HepG2 (cell line): ENCODE measurements around the gene ZCCHC24. TPM values are rescaled to one million over a fixed set of nuclear protein-coding genes. Genes with fewer than 3 reads are reported as not detected.

Source experiments
- AKAP8 ChIP-seq: sonication (generic); formaldehyde crosslinking; IDR thresholded peaks from 2 replicates; pipeline ENCODE4 v1.5.1; 2020; ENCODE audit warnings: mild to moderate bottlenecking, missing genetic modification reagents
- ARID2 ChIP-seq: sonication (generic); formaldehyde crosslinking; IDR thresholded peaks from 2 replicates; pipeline ENCODE4 v1.8.1; 2022; ENCODE audit warnings: mild to moderate bottlenecking, missing genetic modification reagents, borderline replicate concordance
- CBX2 ChIP-seq, 2 experiments: fragments of 200-600 bp in 1 of 2; sonication (generic); formaldehyde crosslinking in 1 of 2; IDR thresholded peaks; 2 replicates each; pipeline versions ENCODE4 v1.7.0 to v1.8.1; 2018 to 2022; ENCODE audit warnings: low read depth in 2 of 2, low read length in 1 of 2, mild to moderate bottlenecking in 1 of 2, missing genetic modification reagents in 1 of 2
- DNMT3B ChIP-seq: conservative IDR thresholded peaks from 2 replicates; pipeline ENCODE4 v1.6.1; 2016; ENCODE audit warnings: missing biosample characterization, control low read depth
- DPF2 ChIP-seq: sonication (generic); formaldehyde crosslinking; IDR thresholded peaks from 2 replicates; pipeline ENCODE4 v1.4.0; 2020; ENCODE audit warnings: mild to moderate bottlenecking, low read depth, missing genetic modification reagents, borderline replicate concordance
- FOXO1 ChIP-seq: sonication (generic); formaldehyde crosslinking; IDR thresholded peaks from 2 replicates; pipeline ENCODE4 v1.4.0; 2020; ENCODE audit warnings: missing genetic modification reagents
- GFI1 ChIP-seq: sonication (generic); formaldehyde crosslinking; IDR thresholded peaks from 2 replicates; pipeline ENCODE4 v1.5.0; 2020; ENCODE audit warnings: missing genetic modification reagents, mild to moderate bottlenecking, borderline replicate concordance
- HMGA1 ChIP-seq: sonication (generic); formaldehyde crosslinking; conservative IDR thresholded peaks from 2 replicates; pipeline ENCODE4 v1.4.0; 2020; ENCODE audit warnings: missing genetic modification reagents
- IKZF1 ChIP-seq: fragments of 450-650 bp; IDR thresholded peaks from 2 replicates; pipeline ENCODE4 v1.7.1; 2016
- IRF2 ChIP-seq: IDR thresholded peaks from 2 replicates; pipeline ENCODE4 v1.6.1; 2018; ENCODE audit warnings: missing genetic modification reagents, missing compliant biosample characterization
- MIXL1 ChIP-seq: IDR thresholded peaks from 2 replicates; pipeline ENCODE4 v1.6.1; 2016
- MYC ChIP-seq: sonication (generic); formaldehyde crosslinking; IDR thresholded peaks from 2 replicates; pipeline ENCODE4 v1.9.0; 2021; ENCODE audit warnings: missing genetic modification reagents, borderline replicate concordance
- NR2F1 ChIP-seq, 2 experiments: fragments of 450-650 bp in 1 of 2; formaldehyde crosslinking in 1 of 2; IDR thresholded peaks; 2 replicates each; pipeline versions ENCODE4 v1.5.0 to v1.6.1; 2016 to 2020; ENCODE audit warnings: mild to moderate bottlenecking in 1 of 2, missing compliant biosample characterization in 1 of 2, missing genetic modification reagents in 1 of 2, moderate library complexity in 1 of 2
- RAD21 ChIP-seq: fragments of 450-650 bp; formaldehyde crosslinking; IDR thresholded peaks from 2 replicates; pipeline ENCODE4 v1.5.0; 2020; ENCODE audit warnings: mild to moderate bottlenecking
- RBFOX2 ChIP-seq: fragments of 200-400 bp; formaldehyde crosslinking; IDR thresholded peaks from 2 replicates; pipeline ENCODE4 v1.6.1; 2017; ENCODE audit warnings: low read depth, mild to moderate bottlenecking, low read length
- SP5 ChIP-seq: IDR thresholded peaks from 2 replicates; pipeline ENCODE4 v1.6.1; 2016; ENCODE audit warnings: low read depth, borderline replicate concordance
- TBX2 ChIP-seq: sonication (generic); formaldehyde crosslinking; IDR thresholded peaks from 2 replicates; pipeline ENCODE4 v1.5.0; 2020; ENCODE audit warnings: missing genetic modification reagents, mild to moderate bottlenecking, borderline replicate concordance
- THAP11 ChIP-seq: IDR thresholded peaks from 2 replicates; pipeline ENCODE4 v1.6.1; 2016; ENCODE audit warnings: missing biosample characterization, missing genetic modification reagents
- YEATS4 ChIP-seq: sonication (generic); formaldehyde crosslinking; IDR thresholded peaks from 2 replicates; pipeline ENCODE4 v1.4.0; 2020; ENCODE audit warnings: missing genetic modification reagents, borderline replicate concordance
- ZBTB8A ChIP-seq: sonication (generic); formaldehyde crosslinking; IDR thresholded peaks from 2 replicates; pipeline ENCODE4 v1.4.0; 2020; ENCODE audit warnings: mild to moderate bottlenecking, low read depth, missing genetic modification reagents, borderline replicate concordance
- ZNF256 ChIP-seq: sonication (generic); formaldehyde crosslinking; conservative IDR thresholded peaks from 2 replicates; pipeline ENCODE4 v1.4.0; 2020; ENCODE audit warnings: missing genetic modification reagents
- ZNF274 ChIP-seq: sonication (generic); formaldehyde crosslinking; IDR thresholded peaks from 2 replicates; pipeline ENCODE4 v1.5.1; 2020; ENCODE audit warnings: mild to moderate bottlenecking, missing genetic modification reagents
- ZNF44 ChIP-seq: sonication (generic); formaldehyde crosslinking; IDR thresholded peaks from 2 replicates; pipeline ENCODE4 v1.5.1; 2020; ENCODE audit warnings: mild to moderate bottlenecking, missing genetic modification reagents
- ZNF563 ChIP-seq: sonication (generic); formaldehyde crosslinking; IDR thresholded peaks from 2 replicates; pipeline ENCODE4 v1.8.0; 2022; ENCODE audit warnings: mild to moderate bottlenecking, moderate library complexity, missing genetic modification reagents
- ZNF605 ChIP-seq: sonication (generic); formaldehyde crosslinking; IDR thresholded peaks from 2 replicates; pipeline ENCODE4 v1.8.0; 2022; ENCODE audit warnings: mild to moderate bottlenecking, missing genetic modification reagents
- ZNF780A ChIP-seq: sonication (generic); formaldehyde crosslinking; IDR thresholded peaks from 2 replicates; pipeline ENCODE4 v1.8.0; 2022; ENCODE audit warnings: mild to moderate bottlenecking, missing genetic modification reagents, moderate library complexity
- ZNF879 ChIP-seq: sonication (generic); formaldehyde crosslinking; IDR thresholded peaks from 2 replicates; pipeline ENCODE4 v1.8.1; 2023; ENCODE audit warnings: missing genetic modification reagents
- polyA plus RNA-seq, 8 experiments: library from polyadenylated mRNA; depleted of rRNA in 3 of 8; stranded (reverse) in 7 of 8; unstranded in 1 of 8; fragments of >200 nt; fragmentation: Illumina TruSeq in 4 of 8; extraction: Trizol in 4 of 8; gene quantifications; 2 replicates each; pipeline versions ENCODE4 v1.2.1 to v1.2.3, GENCODE V29; 2011 to 2016; ENCODE audit warnings: low read depth in 4 of 8, missing spikeins in 1 of 8, mixed read lengths in 1 of 8; ENCODE audit not compliant: insufficient read depth in 1 of 8
- total RNA-seq, 5 experiments: library from RNA; depleted of rRNA; stranded (reverse); fragments of >200 nt; fragmentation: Illumina TruSeq; extraction: Trizol; gene quantifications; 2 replicates each; pipeline ENCODE4 v1.2.3, GENCODE V29; 2016; ENCODE audit warnings: low read depth in 1 of 5
- TF ChIP-seq, protein P1 (sequence below): sonication (generic); formaldehyde crosslinking; IDR thresholded peaks from 2 replicates; pipeline ENCODE4 v1.4.0; 2020; ENCODE audit warnings: missing genetic modification reagents

ZCCHC24 gene
- total and polyA plus RNA-seq, 2 of the 13 experiments (the other 11 are each of a cell fraction or from before 2014, with no cell fraction given), result 3.1 to 7.9 TPM

DNA sequence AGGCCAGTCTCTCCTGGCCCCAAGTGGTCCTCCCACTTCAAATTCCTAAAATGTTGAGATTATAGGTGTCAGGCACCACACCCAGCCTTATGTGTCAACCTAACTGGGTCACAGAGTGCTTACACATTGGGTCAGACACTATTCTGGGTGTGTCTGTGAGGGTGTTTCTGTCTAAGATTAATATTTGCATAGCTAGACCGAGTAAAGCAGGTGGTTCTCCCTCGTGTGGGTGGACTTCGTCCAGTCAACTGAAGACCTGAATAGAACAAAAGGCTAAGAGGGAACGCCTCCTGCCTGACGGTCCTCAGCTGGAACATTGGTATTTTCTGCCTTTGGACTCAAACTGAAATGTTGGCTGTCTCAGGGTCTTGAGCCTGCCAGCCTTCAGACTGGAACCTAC lies 86.6 kb downstream of the ZCCHC24 start (continued):
- TF ChIP-seq, protein P1, sequence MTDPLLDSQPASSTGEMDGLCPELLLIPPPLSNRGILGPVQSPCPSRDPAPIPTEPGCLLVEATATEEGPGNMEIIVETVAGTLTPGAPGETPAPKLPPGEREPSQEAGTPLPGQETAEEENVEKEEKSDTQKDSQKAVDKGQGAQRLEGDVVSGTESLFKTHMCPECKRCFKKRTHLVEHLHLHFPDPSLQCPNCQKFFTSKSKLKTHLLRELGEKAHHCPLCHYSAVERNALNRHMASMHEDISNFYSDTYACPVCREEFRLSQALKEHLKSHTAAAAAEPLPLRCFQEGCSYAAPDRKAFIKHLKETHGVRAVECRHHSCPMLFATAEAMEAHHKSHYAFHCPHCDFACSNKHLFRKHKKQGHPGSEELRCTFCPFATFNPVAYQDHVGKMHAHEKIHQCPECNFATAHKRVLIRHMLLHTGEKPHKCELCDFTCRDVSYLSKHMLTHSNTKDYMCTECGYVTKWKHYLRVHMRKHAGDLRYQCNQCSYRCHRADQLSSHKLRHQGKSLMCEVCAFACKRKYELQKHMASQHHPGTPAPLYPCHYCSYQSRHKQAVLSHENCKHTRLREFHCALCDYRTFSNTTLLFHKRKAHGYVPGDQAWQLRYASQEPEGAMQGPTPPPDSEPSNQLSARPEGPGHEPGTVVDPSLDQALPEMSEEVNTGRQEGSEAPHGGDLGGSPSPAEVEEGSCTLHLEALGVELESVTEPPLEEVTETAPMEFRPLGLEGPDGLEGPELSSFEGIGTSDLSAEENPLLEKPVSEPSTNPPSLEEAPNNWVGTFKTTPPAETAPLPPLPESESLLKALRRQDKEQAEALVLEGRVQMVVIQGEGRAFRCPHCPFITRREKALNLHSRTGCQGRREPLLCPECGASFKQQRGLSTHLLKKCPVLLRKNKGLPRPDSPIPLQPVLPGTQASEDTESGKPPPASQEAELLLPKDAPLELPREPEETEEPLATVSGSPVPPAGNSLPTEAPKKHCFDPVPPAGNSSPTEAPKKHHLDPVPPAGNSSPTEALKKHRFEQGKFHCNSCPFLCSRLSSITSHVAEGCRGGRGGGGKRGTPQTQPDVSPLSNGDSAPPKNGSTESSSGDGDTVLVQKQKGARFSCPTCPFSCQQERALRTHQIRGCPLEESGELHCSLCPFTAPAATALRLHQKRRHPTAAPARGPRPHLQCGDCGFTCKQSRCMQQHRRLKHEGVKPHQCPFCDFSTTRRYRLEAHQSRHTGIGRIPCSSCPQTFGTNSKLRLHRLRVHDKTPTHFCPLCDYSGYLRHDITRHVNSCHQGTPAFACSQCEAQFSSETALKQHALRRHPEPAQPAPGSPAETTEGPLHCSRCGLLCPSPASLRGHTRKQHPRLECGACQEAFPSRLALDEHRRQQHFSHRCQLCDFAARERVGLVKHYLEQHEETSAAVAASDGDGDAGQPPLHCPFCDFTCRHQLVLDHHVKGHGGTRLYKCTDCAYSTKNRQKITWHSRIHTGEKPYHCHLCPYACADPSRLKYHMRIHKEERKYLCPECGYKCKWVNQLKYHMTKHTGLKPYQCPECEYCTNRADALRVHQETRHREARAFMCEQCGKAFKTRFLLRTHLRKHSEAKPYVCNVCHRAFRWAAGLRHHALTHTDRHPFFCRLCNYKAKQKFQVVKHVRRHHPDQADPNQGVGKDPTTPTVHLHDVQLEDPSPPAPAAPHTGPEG (CRISPR knock-in tag), result no peak
- TF ChIP-seq NR2F1 (CRISPR knock-in tag; IDR thresholded peaks at IDR 0.05), result no peak
- TF ChIP-seq MYC (CRISPR knock-in tag), result no peak; the same call in 1 of the 2 replicates
- no peak for TF ChIP-seq ZNF256 (CRISPR knock-in tag)
- peak; percentile 39; the same call in 1 of the 2 replicates for TF ChIP-seq SP5 (CRISPR knock-in tag)
- no peak for TF ChIP-seq MIXL1 (CRISPR knock-in tag)
- peak; percentile 69 for TF ChIP-seq TBX2 (CRISPR knock-in tag)
- TF ChIP-seq RBFOX2, result no peak
- TF ChIP-seq FOXO1 (CRISPR knock-in tag), result no peak; the same call in 1 of the 2 replicates
- no peak for TF ChIP-seq ZNF44 (CRISPR knock-in tag)
- TF ChIP-seq ZNF780A, result no peak
- TF ChIP-seq ZNF879 (CRISPR knock-in tag), result no peak
- no peak for TF ChIP-seq IRF2 (CRISPR knock-in tag)
- no peak for TF ChIP-seq DNMT3B
- TF ChIP-seq ZNF563 (CRISPR knock-in tag), result no peak
- no peak for TF ChIP-seq RAD21 (CRISPR knock-in tag)
- TF ChIP-seq CBX2 (IDR thresholded peaks at IDR 0.05; ENCODE audit: low read depth, low read length), result no peak
- no peak for TF ChIP-seq CBX2 (CRISPR knock-in tag; IDR thresholded peaks at IDR 0.05; ENCODE audit: low read depth)
- no peak for TF ChIP-seq ZNF274 (CRISPR knock-in tag)
- TF ChIP-seq IKZF1, result no peak
- TF ChIP-seq ARID2, result no peak
- TF ChIP-seq ZBTB8A (CRISPR knock-in tag), result no peak
- no peak for TF ChIP-seq GFI1
- no peak for TF ChIP-seq AKAP8 (CRISPR knock-in tag)
- TF ChIP-seq ZNF605 (CRISPR knock-in tag), result no peak
- TF ChIP-seq THAP11, result 0 out of 2 replicates have a peak, but pooled peaks have one; percentile 19
- TF ChIP-seq YEATS4, result peak; percentile 31; the same call in 1 of the 2 replicates
- no peak for TF ChIP-seq DPF2 (CRISPR knock-in tag)
- TF ChIP-seq HMGA1 (CRISPR knock-in tag), result no peak
